ENCODE data around the gene IL17F. TPM values are rescaled to one million over a fixed set of nuclear protein-coding genes. Genes with fewer than 3 reads are reported as not detected.

Gene IL17F
- total RNA-seq (2014; rRNA removed; shearing (Covaris generic)) (not detected in 2 replicates), polyA plus RNA-seq (2016; fragmentation: Nextera tagmentation; extraction: Ambion mirVana) (0.35 TPM in 1 of 2 replicates, not detected in the other)
- long read RNA-seq, result 0 reads

DNA sequence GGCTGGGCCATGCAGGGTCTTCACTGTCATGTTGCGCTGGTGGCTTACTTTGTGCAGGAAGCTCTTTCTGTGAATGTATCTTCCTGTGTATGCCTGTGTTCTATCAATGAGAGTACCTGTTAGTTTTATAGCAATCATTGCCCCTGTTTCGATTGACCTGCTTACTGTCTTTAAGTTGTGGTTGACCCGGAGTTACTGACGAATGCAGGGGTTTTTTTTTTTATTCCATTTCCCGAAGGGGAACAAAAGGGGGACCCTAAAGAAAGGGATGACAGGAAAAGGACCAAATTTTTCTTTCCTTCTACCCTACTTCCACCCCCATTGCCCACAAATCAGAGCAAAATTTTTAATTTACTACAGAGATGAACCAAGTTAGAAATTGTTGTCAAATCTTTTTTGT, at the start of gene IL17F:
Gene IL17F, minus strand, starts transcription at position 101 of the 400 bp plus-strand sequence. Its CDS starts 71 bp downstream, at position 30.
- TF ChIP-seq, protein P1, sequence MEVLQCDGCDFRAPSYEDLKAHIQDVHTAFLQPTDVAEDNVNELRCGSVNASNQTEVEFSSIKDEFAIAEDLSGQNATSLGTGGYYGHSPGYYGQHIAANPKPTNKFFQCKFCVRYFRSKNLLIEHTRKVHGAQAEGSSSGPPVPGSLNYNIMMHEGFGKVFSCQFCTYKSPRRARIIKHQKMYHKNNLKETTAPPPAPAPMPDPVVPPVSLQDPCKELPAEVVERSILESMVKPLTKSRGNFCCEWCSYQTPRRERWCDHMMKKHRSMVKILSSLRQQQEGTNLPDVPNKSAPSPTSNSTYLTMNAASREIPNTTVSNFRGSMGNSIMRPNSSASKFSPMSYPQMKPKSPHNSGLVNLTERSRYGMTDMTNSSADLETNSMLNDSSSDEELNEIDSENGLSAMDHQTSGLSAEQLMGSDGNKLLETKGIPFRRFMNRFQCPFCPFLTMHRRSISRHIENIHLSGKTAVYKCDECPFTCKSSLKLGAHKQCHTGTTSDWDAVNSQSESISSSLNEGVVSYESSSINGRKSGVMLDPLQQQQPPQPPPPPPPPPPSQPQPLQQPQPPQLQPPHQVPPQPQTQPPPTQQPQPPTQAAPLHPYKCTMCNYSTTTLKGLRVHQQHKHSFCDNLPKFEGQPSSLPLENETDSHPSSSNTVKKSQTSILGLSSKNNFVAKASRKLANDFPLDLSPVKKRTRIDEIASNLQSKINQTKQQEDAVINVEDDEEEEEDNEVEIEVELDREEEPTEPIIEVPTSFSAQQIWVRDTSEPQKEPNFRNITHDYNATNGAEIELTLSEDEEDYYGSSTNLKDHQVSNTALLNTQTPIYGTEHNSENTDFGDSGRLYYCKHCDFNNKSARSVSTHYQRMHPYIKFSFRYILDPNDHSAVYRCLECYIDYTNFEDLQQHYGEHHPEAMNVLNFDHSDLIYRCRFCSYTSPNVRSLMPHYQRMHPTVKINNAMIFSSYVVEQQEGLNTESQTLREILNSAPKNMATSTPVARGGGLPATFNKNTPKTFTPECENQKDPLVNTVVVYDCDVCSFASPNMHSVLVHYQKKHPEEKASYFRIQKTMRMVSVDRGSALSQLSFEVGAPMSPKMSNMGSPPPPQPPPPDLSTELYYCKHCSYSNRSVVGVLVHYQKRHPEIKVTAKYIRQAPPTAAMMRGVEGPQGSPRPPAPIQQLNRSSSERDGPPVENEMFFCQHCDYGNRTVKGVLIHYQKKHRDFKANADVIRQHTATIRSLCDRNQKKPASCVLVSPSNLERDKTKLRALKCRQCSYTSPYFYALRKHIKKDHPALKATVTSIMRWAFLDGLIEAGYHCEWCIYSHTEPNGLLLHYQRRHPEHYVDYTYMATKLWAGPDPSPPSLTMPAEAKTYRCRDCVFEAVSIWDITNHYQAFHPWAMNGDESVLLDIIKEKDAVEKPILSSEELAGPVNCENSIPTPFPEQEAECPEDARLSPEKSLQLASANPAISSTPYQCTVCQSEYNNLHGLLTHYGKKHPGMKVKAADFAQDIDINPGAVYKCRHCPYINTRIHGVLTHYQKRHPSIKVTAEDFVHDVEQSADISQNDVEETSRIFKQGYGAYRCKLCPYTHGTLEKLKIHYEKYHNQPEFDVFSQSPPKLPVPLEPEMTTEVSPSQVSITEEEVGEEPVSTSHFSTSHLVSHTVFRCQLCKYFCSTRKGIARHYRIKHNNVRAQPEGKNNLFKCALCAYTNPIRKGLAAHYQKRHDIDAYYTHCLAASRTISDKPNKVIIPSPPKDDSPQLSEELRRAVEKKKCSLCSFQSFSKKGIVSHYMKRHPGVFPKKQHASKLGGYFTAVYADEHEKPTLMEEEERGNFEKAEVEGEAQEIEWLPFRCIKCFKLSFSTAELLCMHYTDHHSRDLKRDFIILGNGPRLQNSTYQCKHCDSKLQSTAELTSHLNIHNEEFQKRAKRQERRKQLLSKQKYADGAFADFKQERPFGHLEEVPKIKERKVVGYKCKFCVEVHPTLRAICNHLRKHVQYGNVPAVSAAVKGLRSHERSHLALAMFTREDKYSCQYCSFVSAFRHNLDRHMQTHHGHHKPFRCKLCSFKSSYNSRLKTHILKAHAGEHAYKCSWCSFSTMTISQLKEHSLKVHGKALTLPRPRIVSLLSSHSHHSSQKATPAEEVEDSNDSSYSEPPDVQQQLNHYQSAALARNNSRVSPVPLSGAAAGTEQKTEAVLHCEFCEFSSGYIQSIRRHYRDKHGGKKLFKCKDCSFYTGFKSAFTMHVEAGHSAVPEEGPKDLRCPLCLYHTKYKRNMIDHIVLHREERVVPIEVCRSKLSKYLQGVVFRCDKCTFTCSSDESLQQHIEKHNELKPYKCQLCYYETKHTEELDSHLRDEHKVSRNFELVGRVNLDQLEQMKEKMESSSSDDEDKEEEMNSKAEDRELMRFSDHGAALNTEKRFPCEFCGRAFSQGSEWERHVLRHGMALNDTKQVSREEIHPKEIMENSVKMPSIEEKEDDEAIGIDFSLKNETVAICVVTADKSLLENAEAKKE (CRISPR knock-in tag; IDR thresholded peaks at IDR 0.05), result no peak
- TF ChIP-seq STAT1 (IDR thresholded peaks at IDR 0.05; ENCODE audit: unreplicated experiment), result no peak
- no peak for TF ChIP-seq ZNF331 (CRISPR knock-in tag; IDR thresholded peaks at IDR 0.05; ENCODE audit: low read depth)
- TF ChIP-seq, protein P2, sequence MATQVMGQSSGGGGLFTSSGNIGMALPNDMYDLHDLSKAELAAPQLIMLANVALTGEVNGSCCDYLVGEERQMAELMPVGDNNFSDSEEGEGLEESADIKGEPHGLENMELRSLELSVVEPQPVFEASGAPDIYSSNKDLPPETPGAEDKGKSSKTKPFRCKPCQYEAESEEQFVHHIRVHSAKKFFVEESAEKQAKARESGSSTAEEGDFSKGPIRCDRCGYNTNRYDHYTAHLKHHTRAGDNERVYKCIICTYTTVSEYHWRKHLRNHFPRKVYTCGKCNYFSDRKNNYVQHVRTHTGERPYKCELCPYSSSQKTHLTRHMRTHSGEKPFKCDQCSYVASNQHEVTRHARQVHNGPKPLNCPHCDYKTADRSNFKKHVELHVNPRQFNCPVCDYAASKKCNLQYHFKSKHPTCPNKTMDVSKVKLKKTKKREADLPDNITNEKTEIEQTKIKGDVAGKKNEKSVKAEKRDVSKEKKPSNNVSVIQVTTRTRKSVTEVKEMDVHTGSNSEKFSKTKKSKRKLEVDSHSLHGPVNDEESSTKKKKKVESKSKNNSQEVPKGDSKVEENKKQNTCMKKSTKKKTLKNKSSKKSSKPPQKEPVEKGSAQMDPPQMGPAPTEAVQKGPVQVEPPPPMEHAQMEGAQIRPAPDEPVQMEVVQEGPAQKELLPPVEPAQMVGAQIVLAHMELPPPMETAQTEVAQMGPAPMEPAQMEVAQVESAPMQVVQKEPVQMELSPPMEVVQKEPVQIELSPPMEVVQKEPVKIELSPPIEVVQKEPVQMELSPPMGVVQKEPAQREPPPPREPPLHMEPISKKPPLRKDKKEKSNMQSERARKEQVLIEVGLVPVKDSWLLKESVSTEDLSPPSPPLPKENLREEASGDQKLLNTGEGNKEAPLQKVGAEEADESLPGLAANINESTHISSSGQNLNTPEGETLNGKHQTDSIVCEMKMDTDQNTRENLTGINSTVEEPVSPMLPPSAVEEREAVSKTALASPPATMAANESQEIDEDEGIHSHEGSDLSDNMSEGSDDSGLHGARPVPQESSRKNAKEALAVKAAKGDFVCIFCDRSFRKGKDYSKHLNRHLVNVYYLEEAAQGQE (IDR thresholded peaks at IDR 0.05; ENCODE audit: unreplicated experiment), result no peak
- no peak for TF ChIP-seq EZH2phosphoT487 (IDR thresholded peaks at IDR 0.05; ENCODE audit: unreplicated experiment)
- no peak for TF ChIP-seq CREB1 (CRISPR knock-in tag; IDR thresholded peaks at IDR 0.05; ENCODE audit: low read depth)
- no peak for TF ChIP-seq POLR2AphosphoS5 (IDR thresholded peaks at IDR 0.05; ENCODE audit: low read depth)
- no peak for TF ChIP-seq JUNB (IDR thresholded peaks at IDR 0.05; ENCODE audit: unreplicated experiment)
- no peak for TF ChIP-seq EZH2 (IDR thresholded peaks at IDR 0.05; ENCODE audit: low read depth, unreplicated experiment)
- no peak for TF ChIP-seq NANOG (IDR thresholded peaks at IDR 0.05; ENCODE audit: borderline replicate concordance)
- TF ChIP-seq, protein P3, sequence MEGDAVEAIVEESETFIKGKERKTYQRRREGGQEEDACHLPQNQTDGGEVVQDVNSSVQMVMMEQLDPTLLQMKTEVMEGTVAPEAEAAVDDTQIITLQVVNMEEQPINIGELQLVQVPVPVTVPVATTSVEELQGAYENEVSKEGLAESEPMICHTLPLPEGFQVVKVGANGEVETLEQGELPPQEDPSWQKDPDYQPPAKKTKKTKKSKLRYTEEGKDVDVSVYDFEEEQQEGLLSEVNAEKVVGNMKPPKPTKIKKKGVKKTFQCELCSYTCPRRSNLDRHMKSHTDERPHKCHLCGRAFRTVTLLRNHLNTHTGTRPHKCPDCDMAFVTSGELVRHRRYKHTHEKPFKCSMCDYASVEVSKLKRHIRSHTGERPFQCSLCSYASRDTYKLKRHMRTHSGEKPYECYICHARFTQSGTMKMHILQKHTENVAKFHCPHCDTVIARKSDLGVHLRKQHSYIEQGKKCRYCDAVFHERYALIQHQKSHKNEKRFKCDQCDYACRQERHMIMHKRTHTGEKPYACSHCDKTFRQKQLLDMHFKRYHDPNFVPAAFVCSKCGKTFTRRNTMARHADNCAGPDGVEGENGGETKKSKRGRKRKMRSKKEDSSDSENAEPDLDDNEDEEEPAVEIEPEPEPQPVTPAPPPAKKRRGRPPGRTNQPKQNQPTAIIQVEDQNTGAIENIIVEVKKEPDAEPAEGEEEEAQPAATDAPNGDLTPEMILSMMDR (conservative IDR thresholded peaks at IDR 0.05; ENCODE audit: low read depth in 2 of 2), result no peak
- TF ChIP-seq ZNF114 (CRISPR knock-in tag; IDR thresholded peaks at IDR 0.05), result no peak
- no peak for TF ChIP-seq ETS1 (IDR thresholded peaks at IDR 0.05)
- no peaks in the 10 kb centered on the region for H3K4me1 Mint-ChIP-seq
- H3K27me3 Mint-ChIP-seq (ENCODE audit: insufficient read depth, low read depth, poor library complexity), result no peaks in the 10 kb centered on the region
- DNase-seq (ENCODE audit: low spot score) (no peak), ATAC-seq (no peak)
- H3K9me2 ChIP-seq (ENCODE audit: insufficient read depth), result peaks cover 6% of the 10 kb centered on the region; the same call in 1 of the 2 replicates
- no peaks in the 10 kb centered on the region for H3K36me3 ChIP-seq (ENCODE audit: insufficient read depth)
- no peaks in the 10 kb centered on the region for H4K20me1 ChIP-seq (replicated peaks; ENCODE audit: insufficient read depth)
- no peak within 1 kb of the TSS for H3K4me3 Mint-ChIP-seq
- H3K27ac Mint-ChIP-seq, result no peak within 1 kb of the TSS
- no peaks in the 10 kb centered on the region for H3K27me3 ChIP-seq (ENCODE audit: insufficient read depth)
- H3K4me1 ChIP-seq (ENCODE audit: insufficient read depth), result no peaks in the 10 kb centered on the region
- no peak within 1 kb of the TSS; the same call in 1 of the 2 replicates for H2AFZ ChIP-seq
- no peaks in the 10 kb centered on the region for H3K36me3 Mint-ChIP-seq (ENCODE audit: low read depth)
- no peaks in the 10 kb centered on the region for H3K9me3 Mint-ChIP-seq
- no peak within 1 kb of the TSS for H3K27ac ChIP-seq (ENCODE audit: low read depth)
- H3K79me2 ChIP-seq (replicated peaks; ENCODE audit: insufficient read depth), result no peaks in the 10 kb centered on the region
- H3K4me2 ChIP-seq, result no peak within 1 kb of the TSS
- H3F3A ChIP-seq (replicated peaks; ENCODE audit: low read depth), result no peaks in the 10 kb centered on the region
- no peak within 1 kb of the TSS for H3K4me3 ChIP-seq

All from GM23338 (cell line).